ENCODE measurements around the gene CERS6. TPM values are rescaled to one million over a fixed set of nuclear protein-coding genes. Genes with fewer than 3 reads are reported as not detected.

CERS6 gene
- total and polyA plus RNA-seq, 2 experiments from 2014 or later, result 7.4 to 35.0 TPM

- DNase-seq (ENCODE audit: low spot score) (no peak), ATAC-seq (peak; percentile 43; the same call in 2 of the 3 replicates)
- no peaks in the 10 kb centered on the region for H3F3A ChIP-seq (replicated peaks; ENCODE audit: low read depth)
- no peaks in the 10 kb centered on the region; the same call in 1 of the 2 replicates for H3K9me2 ChIP-seq (ENCODE audit: insufficient read depth)
- H3K36me3 ChIP-seq (ENCODE audit: insufficient read depth), result no peaks in the 10 kb centered on the region
- Mint-ChIP-seq H3K4me3 (no peak overlapping the region), H3K27ac (no peak overlapping the region), H3K4me1 (peaks cover 12% of the 10 kb centered on the region), H3K27me3 (ENCODE audit: insufficient read depth, low read depth, poor library complexity) (peaks cover 2% of the 10 kb centered on the region), H3K36me3 (ENCODE audit: low read depth) (no peaks in the 10 kb centered on the region; the same call in 2 of the 3 replicates), H3K9me3 (no peaks in the 10 kb centered on the region; the same call in 2 of the 3 replicates)
- H3K27me3 ChIP-seq (ENCODE audit: insufficient read depth), result no peaks in the 10 kb centered on the region
- no peak overlapping the region for H3K4me3 ChIP-seq
- H3K27ac ChIP-seq (ENCODE audit: low read depth), result no peak overlapping the region
- H3K79me2 ChIP-seq (replicated peaks; ENCODE audit: insufficient read depth), result no peaks in the 10 kb centered on the region
- peak overlapping the region; percentile 64; the same call in 1 of the 2 replicates for H2AFZ ChIP-seq
- TF ChIP-seq, protein P1, sequence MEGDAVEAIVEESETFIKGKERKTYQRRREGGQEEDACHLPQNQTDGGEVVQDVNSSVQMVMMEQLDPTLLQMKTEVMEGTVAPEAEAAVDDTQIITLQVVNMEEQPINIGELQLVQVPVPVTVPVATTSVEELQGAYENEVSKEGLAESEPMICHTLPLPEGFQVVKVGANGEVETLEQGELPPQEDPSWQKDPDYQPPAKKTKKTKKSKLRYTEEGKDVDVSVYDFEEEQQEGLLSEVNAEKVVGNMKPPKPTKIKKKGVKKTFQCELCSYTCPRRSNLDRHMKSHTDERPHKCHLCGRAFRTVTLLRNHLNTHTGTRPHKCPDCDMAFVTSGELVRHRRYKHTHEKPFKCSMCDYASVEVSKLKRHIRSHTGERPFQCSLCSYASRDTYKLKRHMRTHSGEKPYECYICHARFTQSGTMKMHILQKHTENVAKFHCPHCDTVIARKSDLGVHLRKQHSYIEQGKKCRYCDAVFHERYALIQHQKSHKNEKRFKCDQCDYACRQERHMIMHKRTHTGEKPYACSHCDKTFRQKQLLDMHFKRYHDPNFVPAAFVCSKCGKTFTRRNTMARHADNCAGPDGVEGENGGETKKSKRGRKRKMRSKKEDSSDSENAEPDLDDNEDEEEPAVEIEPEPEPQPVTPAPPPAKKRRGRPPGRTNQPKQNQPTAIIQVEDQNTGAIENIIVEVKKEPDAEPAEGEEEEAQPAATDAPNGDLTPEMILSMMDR (conservative IDR thresholded peaks at IDR 0.05; ENCODE audit: low read depth in 2 of 2), result peak; percentile 33 to 61; a peak in 3 of 4 replicates
- no peak for TF ChIP-seq POLR2AphosphoS5 (IDR thresholded peaks at IDR 0.05; ENCODE audit: low read depth)
- TF ChIP-seq, protein P2, sequence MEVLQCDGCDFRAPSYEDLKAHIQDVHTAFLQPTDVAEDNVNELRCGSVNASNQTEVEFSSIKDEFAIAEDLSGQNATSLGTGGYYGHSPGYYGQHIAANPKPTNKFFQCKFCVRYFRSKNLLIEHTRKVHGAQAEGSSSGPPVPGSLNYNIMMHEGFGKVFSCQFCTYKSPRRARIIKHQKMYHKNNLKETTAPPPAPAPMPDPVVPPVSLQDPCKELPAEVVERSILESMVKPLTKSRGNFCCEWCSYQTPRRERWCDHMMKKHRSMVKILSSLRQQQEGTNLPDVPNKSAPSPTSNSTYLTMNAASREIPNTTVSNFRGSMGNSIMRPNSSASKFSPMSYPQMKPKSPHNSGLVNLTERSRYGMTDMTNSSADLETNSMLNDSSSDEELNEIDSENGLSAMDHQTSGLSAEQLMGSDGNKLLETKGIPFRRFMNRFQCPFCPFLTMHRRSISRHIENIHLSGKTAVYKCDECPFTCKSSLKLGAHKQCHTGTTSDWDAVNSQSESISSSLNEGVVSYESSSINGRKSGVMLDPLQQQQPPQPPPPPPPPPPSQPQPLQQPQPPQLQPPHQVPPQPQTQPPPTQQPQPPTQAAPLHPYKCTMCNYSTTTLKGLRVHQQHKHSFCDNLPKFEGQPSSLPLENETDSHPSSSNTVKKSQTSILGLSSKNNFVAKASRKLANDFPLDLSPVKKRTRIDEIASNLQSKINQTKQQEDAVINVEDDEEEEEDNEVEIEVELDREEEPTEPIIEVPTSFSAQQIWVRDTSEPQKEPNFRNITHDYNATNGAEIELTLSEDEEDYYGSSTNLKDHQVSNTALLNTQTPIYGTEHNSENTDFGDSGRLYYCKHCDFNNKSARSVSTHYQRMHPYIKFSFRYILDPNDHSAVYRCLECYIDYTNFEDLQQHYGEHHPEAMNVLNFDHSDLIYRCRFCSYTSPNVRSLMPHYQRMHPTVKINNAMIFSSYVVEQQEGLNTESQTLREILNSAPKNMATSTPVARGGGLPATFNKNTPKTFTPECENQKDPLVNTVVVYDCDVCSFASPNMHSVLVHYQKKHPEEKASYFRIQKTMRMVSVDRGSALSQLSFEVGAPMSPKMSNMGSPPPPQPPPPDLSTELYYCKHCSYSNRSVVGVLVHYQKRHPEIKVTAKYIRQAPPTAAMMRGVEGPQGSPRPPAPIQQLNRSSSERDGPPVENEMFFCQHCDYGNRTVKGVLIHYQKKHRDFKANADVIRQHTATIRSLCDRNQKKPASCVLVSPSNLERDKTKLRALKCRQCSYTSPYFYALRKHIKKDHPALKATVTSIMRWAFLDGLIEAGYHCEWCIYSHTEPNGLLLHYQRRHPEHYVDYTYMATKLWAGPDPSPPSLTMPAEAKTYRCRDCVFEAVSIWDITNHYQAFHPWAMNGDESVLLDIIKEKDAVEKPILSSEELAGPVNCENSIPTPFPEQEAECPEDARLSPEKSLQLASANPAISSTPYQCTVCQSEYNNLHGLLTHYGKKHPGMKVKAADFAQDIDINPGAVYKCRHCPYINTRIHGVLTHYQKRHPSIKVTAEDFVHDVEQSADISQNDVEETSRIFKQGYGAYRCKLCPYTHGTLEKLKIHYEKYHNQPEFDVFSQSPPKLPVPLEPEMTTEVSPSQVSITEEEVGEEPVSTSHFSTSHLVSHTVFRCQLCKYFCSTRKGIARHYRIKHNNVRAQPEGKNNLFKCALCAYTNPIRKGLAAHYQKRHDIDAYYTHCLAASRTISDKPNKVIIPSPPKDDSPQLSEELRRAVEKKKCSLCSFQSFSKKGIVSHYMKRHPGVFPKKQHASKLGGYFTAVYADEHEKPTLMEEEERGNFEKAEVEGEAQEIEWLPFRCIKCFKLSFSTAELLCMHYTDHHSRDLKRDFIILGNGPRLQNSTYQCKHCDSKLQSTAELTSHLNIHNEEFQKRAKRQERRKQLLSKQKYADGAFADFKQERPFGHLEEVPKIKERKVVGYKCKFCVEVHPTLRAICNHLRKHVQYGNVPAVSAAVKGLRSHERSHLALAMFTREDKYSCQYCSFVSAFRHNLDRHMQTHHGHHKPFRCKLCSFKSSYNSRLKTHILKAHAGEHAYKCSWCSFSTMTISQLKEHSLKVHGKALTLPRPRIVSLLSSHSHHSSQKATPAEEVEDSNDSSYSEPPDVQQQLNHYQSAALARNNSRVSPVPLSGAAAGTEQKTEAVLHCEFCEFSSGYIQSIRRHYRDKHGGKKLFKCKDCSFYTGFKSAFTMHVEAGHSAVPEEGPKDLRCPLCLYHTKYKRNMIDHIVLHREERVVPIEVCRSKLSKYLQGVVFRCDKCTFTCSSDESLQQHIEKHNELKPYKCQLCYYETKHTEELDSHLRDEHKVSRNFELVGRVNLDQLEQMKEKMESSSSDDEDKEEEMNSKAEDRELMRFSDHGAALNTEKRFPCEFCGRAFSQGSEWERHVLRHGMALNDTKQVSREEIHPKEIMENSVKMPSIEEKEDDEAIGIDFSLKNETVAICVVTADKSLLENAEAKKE (CRISPR knock-in tag; IDR thresholded peaks at IDR 0.05), result no peak
- TF ChIP-seq CREB1 (CRISPR knock-in tag; IDR thresholded peaks at IDR 0.05; ENCODE audit: low read depth), result no peak
- no peak for TF ChIP-seq ZNF114 (CRISPR knock-in tag; IDR thresholded peaks at IDR 0.05)
- TF ChIP-seq, protein P3, sequence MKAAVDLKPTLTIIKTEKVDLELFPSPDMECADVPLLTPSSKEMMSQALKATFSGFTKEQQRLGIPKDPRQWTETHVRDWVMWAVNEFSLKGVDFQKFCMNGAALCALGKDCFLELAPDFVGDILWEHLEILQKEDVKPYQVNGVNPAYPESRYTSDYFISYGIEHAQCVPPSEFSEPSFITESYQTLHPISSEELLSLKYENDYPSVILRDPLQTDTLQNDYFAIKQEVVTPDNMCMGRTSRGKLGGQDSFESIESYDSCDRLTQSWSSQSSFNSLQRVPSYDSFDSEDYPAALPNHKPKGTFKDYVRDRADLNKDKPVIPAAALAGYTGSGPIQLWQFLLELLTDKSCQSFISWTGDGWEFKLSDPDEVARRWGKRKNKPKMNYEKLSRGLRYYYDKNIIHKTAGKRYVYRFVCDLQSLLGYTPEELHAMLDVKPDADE (IDR thresholded peaks at IDR 0.05), result no peak
- H4K20me1 ChIP-seq (replicated peaks; ENCODE audit: insufficient read depth), result no peaks in the 10 kb centered on the region
- H3K4me2 ChIP-seq, result no peak overlapping the region
- H3K4me1 ChIP-seq (ENCODE audit: insufficient read depth), result peaks cover 7% of the 10 kb centered on the region
These were observed 12.3 kb upstream of the CERS6 start for GRCh38 chr2:168443818-168444217.
